ENCODE data around the gene NEMP1. TPM values are rescaled to one million over a fixed set of nuclear protein-coding genes. Genes with fewer than 3 reads are reported as not detected.

Gene NEMP1
- polyA plus RNA-seq, 2 of the 4 experiments (the other 2 are of a cell fraction), result 12.7 to 28.4 TPM

DNA sequence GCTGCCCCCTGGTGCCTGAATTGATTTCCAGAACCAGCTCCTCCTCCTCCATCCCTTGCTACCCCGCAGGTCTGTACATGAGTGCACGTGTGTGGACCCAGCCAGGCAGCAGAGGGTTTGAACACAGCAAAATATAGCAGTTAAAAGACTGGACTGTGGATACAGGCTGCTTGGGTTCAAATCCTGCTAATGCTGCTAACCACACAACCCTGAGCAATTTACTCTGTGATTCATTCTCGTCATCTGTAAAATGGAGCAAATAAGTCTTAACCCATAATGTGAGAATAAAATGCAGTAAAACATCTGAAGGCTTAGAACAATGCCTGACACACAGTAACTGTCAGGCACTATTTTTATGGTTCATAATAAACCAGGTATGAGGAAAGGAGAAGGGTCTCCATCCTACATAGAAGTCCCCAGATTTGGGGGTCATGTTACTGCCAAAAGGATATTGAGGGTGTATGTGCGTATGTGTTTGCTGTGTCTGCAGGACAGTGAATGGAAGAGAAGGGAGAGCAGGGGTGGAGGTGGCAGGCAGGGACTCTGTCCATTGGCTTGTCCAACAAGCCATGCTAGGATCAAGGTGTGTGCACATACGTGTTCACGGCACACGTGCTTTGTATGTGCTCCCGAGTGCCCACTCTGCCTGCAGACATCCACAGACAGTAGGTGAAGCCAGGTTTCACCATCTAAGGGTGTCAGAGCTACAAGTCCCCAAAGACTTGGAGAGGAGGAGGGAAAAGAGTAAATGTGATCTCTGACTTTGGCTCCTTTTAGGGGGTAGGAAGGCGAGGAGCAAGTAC, 34.1 kb upstream of the NEMP1 start:
- peak; percentile 70 to 83; a peak in 5 of 6 replicates for ATAC-seq
- POLR2A ChIA-PET, result interaction anchor here (0.6 to 3.5 kb wide), 10 partner anchors 11 to 387 kb away, joined by 5 to 143 read pairs (median 12); partner anchors contain the start of genes LRP1, NAB2, NACA and NEMP1
- TF ChIP-seq BCL3 (IDR thresholded peaks at IDR 0.05), result no peak
- peak; percentile 51; the same call in 1 of the 2 replicates for TF ChIP-seq MAX (IDR thresholded peaks at IDR 0.05)
- no peak for TF ChIP-seq SREBF2 (IDR thresholded peaks at IDR 0.05)
- peak; percentile 95; the same call in 1 of the 3 replicates for TF ChIP-seq CTCF (IDR thresholded peaks at IDR 0.05)
- Histone ChIP-seq H3K27ac (peak overlapping the region; percentile 92 to 98), H3K4me3 (peak overlapping the region; percentile 59), H3K4me1 (peaks cover 16% of the 10 kb centered on the region), H3K9me3 (no peaks in the 10 kb centered on the region), H3K4me2 (peak overlapping the region; percentile 98)
- FAIRE-seq, result no peak
- WGBS (ENCODE audit: missing lambda C conversion rate), result 58% methylated on average over 9 of the region's 9 CpGs
- CTCF ChIA-PET, result interaction anchor here (0.6 to 13.4 kb wide), 54 partner anchors 10 to 523 kb away, joined by 3 to 440 read pairs (median 5); partner anchors contain the start of genes HSD17B6, LRP1, MYO1A and NAB2
- no peak for DNase-seq (ENCODE audit: low read depth in 1 of 2, low spot score in 1 of 2)

DNA sequence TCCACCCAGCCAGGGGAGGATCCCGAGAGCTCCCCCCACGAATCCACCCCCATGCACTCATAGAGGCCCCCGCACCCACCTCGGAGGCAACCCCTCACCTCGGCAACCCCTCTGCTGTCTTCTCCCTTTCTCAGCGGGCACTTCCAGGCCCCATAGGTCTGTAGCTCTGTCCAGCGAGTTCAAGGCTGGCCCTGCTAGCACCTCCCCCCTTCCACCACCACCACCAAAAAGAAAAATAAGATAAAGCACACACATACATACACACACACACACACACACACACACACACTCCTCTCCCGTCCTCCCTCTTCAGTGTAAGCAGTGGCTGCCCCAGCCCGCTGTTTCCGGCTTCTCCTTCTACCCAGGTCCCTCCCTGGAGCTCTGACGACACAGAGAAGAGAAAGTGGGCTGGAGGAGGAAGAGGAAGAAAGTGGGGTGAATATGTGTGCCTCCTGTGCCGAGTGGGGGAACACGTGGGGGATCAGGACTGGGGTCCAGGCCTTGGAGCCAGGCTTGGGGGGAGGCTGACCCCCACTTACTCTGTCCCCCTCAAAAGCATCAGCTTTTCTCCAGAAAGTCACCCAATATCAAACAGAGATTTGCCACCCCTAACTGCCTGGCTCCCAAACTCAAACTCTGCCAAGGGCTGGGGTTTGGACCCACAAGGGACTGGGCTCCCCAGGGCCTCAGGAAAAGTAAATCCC, 32.6 kb upstream of the NEMP1 start, which contains the start of gene STAT6:
Gene STAT6 (minus strand): TSS at position 332 of the 704 bp plus-strand sequence. CDS start 3,084 bp downstream, outside the sequence.
- Histone ChIP-seq H3K4me2 (peak within 1 kb of the TSS; percentile 98), H3K9me3 (no peaks in the 10 kb centered on the region), H3K4me3 (peak within 1 kb of the TSS; percentile 59), H3K4me1 (peaks cover 19% of the 10 kb centered on the region), H3K27ac (peak within 1 kb of the TSS; percentile 92 to 98)
- ChIA-PET CTCF (interaction anchor here (0.6 to 13.4 kb wide), 45 partner anchors 11 to 521 kb away, joined by 3 to 440 read pairs (median 6); partner anchors contain the start of genes LRP1, MYO1A, NAB2 and NEMP1), POLR2A (interaction anchor here (0.6 to 3.5 kb wide), 14 partner anchors 8 to 385 kb away, joined by 3 to 143 read pairs (median 7); partner anchors contain the start of genes LRP1, NAB2, NACA and NEMP1)
- DNase-seq (ENCODE audit: low read depth in 1 of 2, low spot score in 1 of 2) (peak; percentile 67 to 87), ATAC-seq (peak; percentile 71 to 78), FAIRE-seq (no peak)
- 1% methylated on average over 12 of the region's 13 CpGs for WGBS (ENCODE audit: missing lambda C conversion rate)
- TF ChIP-seq, protein P1, sequence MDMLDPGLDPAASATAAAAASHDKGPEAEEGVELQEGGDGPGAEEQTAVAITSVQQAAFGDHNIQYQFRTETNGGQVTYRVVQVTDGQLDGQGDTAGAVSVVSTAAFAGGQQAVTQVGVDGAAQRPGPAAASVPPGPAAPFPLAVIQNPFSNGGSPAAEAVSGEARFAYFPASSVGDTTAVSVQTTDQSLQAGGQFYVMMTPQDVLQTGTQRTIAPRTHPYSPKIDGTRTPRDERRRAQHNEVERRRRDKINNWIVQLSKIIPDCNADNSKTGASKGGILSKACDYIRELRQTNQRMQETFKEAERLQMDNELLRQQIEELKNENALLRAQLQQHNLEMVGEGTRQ (IDR thresholded peaks at IDR 0.05), result no peak
- TF ChIP-seq, protein P2, sequence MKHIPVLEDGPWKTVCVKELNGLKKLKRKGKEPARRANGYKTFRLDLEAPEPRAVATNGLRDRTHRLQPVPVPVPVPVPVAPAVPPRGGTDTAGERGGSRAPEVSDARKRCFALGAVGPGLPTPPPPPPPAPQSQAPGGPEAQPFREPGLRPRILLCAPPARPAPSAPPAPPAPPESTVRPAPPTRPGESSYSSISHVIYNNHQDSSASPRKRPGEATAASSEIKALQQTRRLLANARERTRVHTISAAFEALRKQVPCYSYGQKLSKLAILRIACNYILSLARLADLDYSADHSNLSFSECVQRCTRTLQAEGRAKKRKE (CRISPR knock-in tag; IDR thresholded peaks at IDR 0.05; ENCODE audit: low read depth), result peak; percentile 48; the same call in 1 of the 2 replicates
- no peak for TF ChIP-seq HMGXB4 (CRISPR knock-in tag; IDR thresholded peaks at IDR 0.05; ENCODE audit: borderline replicate concordance)
- 0 out of 2 replicates have a peak, but pooled peaks have one; percentile 71 for TF ChIP-seq FOSB (CRISPR knock-in tag; IDR thresholded peaks at IDR 0.05)
- TF ChIP-seq FOXS1 (CRISPR knock-in tag; IDR thresholded peaks at IDR 0.05), result no peak
- no peak; the same call in 2 of the 3 replicates for TF ChIP-seq CTCF (IDR thresholded peaks at IDR 0.05)
- no peak for TF ChIP-seq BCL3 (IDR thresholded peaks at IDR 0.05)
- no peak; the same call in 1 of the 2 replicates for TF ChIP-seq CHD4 (IDR thresholded peaks at IDR 0.05; ENCODE audit: borderline replicate concordance)
- peak; percentile 37 for TF ChIP-seq POLR2A (IDR thresholded peaks at IDR 0.05; ENCODE audit: low read length)
- no peak for TF ChIP-seq E2F6 (IDR thresholded peaks at IDR 0.05; ENCODE audit: borderline replicate concordance, low read depth)
- no peak for TF ChIP-seq ZSCAN20 (CRISPR knock-in tag; IDR thresholded peaks at IDR 0.05)
- 0 out of 2 replicates have a peak, but pooled peaks have one; percentile 38 for TF ChIP-seq EHF (CRISPR knock-in tag; IDR thresholded peaks at IDR 0.05)
- no peak for TF ChIP-seq RARB (CRISPR knock-in tag; IDR thresholded peaks at IDR 0.05)
- no peak for TF ChIP-seq KDM1A (IDR thresholded peaks at IDR 0.05; ENCODE audit: low read depth)
- peak; percentile 43 for TF ChIP-seq MAX (IDR thresholded peaks at IDR 0.05)
- peak; percentile 16; the same call in 1 of the 2 replicates for TF ChIP-seq MYC (IDR thresholded peaks at IDR 0.05; ENCODE audit: borderline replicate concordance, low read length)
- no peak for TF ChIP-seq CBX8 (IDR thresholded peaks at IDR 0.05)
- no peak for TF ChIP-seq HOXA7 (CRISPR knock-in tag; IDR thresholded peaks at IDR 0.05)
